HG03196 (cell line): ENCODE results near the gene BRD2.

Experiments used
- ATAC-seq: cut with Tn5 transposase; IDR thresholded peaks from one replicate; pipeline ENCODE4 v1.9.1; 2021; ENCODE audit not compliant: unreplicated experiment

Gene BRD2

DNA sequence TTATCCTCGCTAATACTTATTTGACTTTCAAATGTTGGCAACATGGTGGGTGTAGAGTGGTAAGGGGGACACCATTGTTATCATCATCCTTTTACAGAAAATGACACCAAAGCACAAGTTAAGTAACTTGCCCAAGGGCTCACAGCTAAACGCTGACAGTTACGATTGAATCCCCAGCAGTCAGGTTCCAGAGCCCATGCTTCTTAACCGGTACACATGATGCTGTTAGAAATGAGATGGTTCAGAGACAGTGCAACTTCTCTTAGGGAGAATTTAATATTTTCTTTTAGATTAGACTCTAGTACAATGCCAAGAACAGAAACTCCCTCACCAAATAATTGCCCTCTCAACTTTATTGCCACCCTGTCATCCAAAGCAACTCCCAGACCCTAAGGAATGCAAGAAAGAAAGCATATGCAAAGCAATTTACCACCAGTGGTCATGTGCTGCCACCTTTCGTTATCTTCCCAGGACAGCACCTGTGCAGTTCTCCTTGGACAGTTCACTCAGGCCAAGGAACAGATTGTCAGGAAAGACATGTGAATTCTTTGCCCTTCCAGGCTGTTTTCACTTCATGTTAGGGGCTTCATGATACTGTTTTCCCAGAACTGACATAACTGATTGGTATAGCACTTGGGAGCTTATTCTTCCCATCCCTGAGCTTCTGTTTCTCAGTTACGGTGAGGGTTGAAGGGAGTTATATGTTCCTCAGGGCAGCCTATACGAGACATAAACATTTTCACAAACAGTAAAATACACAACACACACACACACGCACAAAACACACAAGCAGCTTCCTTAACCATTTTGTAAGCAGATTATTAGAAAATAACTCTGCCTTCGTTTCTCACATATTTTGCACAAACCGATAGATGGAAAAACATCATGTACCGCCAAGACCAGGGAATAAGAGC, 20.6 kb upstream of the BRD2 start:
- no peak for ATAC-seq

GRCh38 chr6:32949113-32949512, 19.3 kb upstream of the BRD2 start:
- ATAC-seq: no peak

GRCh38 chr6:32950010-32950409, 18.4 kb upstream of the BRD2 start:
- ATAC-seq: no peak

GRCh38 chr6:32950449-32950848, 17.9 kb upstream of the BRD2 start:
- no peak for ATAC-seq

- ATAC-seq: peak; percentile 84
Observed at GRCh38 chr6:32952817-32953739, 15.3 kb upstream of the BRD2 start, which contains the start of gene HLA-DMA. HLA-DMA (minus strand) TSS chr6:32953097; CDS start chr6:32953036, 61 bp downstream.

DNA sequence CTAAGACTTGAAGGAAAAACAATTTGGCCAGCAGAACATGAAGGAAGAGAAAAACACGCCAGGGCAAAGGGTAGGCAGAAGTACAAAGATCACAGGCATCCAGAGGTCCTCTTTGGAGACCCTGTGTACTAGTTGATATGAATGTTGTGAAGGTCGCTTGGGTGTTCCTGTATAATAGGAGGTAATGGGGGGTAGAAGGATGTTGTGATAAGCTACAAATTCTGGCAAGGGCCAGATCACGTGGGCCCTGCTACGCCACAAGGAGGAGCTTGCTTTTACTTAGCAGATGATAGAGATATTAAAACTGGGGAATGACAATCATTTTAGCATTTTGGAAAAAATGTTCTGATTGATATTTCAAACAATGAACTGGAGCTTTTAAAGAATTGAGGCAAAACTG, 14.6 kb upstream of the BRD2 start:
- no peak for ATAC-seq

GRCh38 chr6:32954267-32954666, 14.1 kb upstream of the BRD2 start:
- no peak for ATAC-seq

DNA sequence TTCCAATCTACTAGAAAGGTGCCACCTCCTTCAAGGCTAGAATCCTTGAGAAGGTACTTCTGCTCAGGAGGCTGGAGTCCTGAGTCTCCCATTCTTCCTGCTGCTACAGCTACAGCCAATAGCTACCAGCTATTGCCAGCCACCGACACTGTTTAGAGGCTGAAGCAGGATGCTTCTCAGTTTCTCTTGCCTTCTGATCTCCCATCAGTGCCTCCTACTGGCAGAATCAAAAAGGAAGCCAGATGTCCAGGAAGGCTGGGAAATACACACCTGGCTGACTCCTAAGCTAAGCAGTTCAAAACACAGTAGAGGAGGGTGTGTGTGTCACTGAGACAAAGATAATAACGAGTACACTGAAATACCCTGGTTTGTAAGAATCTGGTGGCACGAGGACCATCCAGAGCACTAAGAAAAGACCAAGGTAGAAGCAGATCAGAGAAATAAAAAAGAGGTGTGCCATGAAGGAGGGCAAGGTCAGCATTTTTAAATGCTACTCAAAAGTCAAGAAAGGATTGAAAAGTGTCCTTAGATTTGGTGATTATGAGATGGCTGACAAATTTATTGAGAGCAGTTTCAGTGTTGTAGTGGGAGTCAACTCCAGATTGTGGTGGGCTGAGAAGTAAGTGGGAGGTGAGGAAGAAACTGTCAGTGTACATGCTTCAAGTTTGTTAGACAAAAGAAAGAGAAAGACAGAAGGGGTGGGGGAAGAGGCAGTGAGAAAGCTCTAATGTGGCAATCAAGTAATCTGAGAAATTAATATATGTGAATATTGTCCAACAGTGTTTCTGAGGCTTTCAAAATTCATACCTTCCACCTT, 13.2 kb upstream of the BRD2 start:
- ATAC-seq: no peak

DNA sequence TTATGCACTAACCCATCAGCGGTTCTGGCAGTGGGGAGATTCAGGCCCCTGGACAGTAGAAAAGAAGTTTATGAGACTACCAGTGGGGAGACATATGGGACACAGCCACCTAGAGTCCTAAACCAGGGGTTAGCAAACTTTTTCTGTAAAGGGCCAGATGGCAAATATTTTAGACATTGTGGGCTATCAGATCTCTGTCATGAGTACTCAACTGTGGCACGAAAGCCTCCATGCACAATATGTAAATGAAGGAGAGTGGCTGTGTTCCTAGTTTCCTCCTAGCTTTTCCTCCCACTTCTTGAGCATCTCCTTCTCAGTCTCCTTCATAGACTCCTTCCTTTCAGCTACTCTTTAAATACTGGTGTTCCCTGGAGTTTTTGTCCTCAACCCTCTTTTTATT, 12.2 kb upstream of the BRD2 start:
- no peak for ATAC-seq

GRCh38 chr6:32960563-32960962, 7.8 kb upstream of the BRD2 start:
- ATAC-seq: no peak

- ATAC-seq: no peak
Observed at GRCh38 chr6:32962213-32962826, 6.1 kb upstream of the BRD2 start.

GRCh38 chr6:32963866-32964265, 4.5 kb upstream of the BRD2 start:
- ATAC-seq: no peak

- no peak for ATAC-seq
Observed at GRCh38 chr6:32964776-32965175, 3.6 kb upstream of the BRD2 start.

- no peak for ATAC-seq
Observed at GRCh38 chr6:32967151-32968091, 973 bp upstream of the BRD2 start.

- no peak for ATAC-seq
Observed at GRCh38 chr6:32968867-32969684, 682 bp downstream of the BRD2 start.

DNA sequence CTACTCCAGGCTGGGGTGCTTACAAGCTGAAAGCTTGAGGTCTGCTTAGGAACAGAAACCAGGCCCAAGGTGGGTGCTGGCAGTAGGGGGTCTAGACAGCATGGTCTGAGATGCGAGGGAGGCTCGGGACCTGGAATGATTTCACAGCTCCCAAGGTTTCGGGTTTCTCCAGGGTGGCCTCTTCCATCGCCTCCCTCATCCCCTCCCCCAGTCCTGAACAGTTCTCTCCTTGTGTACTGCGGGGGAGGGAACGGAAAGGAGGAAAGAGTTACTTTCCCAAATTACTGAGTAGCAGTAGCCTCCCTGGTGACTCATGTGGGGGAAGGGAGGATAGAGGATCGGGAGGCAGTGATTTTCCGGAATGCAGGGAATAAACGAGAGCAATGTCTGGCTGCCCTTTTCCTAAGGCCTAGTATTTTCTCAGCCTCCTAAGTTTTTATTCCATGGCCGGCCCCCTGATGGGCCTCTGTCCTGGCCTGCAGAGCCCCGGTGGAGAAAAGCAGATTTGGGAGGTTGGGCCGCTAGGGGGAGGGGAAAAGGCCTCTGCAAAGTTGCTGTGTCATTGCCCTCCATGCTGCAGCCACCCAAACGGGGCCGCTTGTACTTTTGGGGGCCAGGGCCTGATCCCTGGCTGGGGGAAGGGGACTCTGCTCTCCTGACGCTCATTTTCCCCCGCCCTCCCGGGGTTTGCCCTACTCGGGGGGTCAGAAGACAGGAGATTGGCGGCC, 1.5 kb downstream of the BRD2 start:
- no peak for ATAC-seq

- no peak for ATAC-seq
Observed at GRCh38 chr6:32970413-32971241, 2.2 kb downstream of the BRD2 start.
